ENCODE data around the gene LHPP.

Gene LHPP

DNA sequence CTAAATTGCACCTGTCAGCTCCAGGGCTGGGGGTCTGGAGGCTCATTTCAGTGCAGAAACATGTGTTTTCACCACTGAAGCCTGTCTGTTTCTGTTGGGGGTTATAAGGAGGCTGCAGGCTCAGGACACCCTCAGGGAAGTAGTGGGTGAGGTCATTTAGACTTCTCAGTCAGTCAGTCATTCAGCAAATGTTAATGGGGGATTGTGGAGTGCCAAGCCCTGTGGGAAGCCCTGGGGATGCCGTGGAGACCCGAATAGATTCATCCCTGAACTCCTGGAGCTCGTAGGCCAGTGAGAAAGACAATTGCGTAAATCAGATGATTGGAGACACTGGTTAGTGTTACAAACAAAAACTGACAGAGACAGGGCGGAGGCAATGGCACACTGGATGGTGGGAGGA is 19.2 kb downstream of the LHPP start:
- no peak overlapping the region for H3K4me3 ChIP-seq (ENCODE audit: low read depth, low read length)
- DNase-seq (ENCODE audit: low read depth): no peak
- no peak for TF ChIP-seq CTCF (conservative IDR thresholded peaks at IDR 0.05; ENCODE audit: low read depth, low read length)

- H3K4me3 ChIP-seq (ENCODE audit: low read depth, low read length): no peak overlapping the region
- no peak for TF ChIP-seq CTCF (conservative IDR thresholded peaks at IDR 0.05; ENCODE audit: low read depth, low read length)
- DNase-seq (ENCODE audit: low read depth): no peak
Measured at GRCh38 chr10:124481717-124482116, 20.1 kb downstream of the LHPP start.

- DNase-seq (ENCODE audit: low read depth): no peak
- no peak for TF ChIP-seq CTCF (conservative IDR thresholded peaks at IDR 0.05; ENCODE audit: low read depth, low read length)
- H3K4me3 ChIP-seq (ENCODE audit: low read depth, low read length): no peak overlapping the region
Measured at GRCh38 chr10:124482236-124482800, 20.7 kb downstream of the LHPP start.

- no peak for DNase-seq (ENCODE audit: low read depth)
- TF ChIP-seq CTCF (conservative IDR thresholded peaks at IDR 0.05; ENCODE audit: low read depth, low read length): no peak
- H3K4me3 ChIP-seq (ENCODE audit: low read depth, low read length): no peak overlapping the region
Measured at GRCh38 chr10:124482876-124483275, 21.3 kb downstream of the LHPP start.

GRCh38 chr10:124484031-124484430 is 22.4 kb downstream of the LHPP start:
- DNase-seq (ENCODE audit: low read depth): no peak
- TF ChIP-seq CTCF (conservative IDR thresholded peaks at IDR 0.05; ENCODE audit: low read depth, low read length): no peak
- H3K4me3 ChIP-seq (ENCODE audit: low read depth, low read length): no peak overlapping the region

GRCh38 chr10:124484661-124485060 is 23.0 kb downstream of the LHPP start:
- TF ChIP-seq CTCF (conservative IDR thresholded peaks at IDR 0.05; ENCODE audit: low read depth, low read length): no peak
- no peak for DNase-seq (ENCODE audit: low read depth)
- H3K4me3 ChIP-seq (ENCODE audit: low read depth, low read length): no peak overlapping the region

GRCh38 chr10:124486635-124487034 is 25.0 kb downstream of the LHPP start:
- no peak for TF ChIP-seq CTCF (conservative IDR thresholded peaks at IDR 0.05; ENCODE audit: low read depth, low read length)
- no peak overlapping the region for H3K4me3 ChIP-seq (ENCODE audit: low read depth, low read length)
- DNase-seq (ENCODE audit: low read depth): no peak
